SU-DHL-6 (cell line): Measurements from ENCODE around the gene PRKD2.
"Not testable (repeated sequence)": the region's sequence is repeated elsewhere in the genome, so short reads cannot be mapped to it uniquely, and the experiment has no call there.

Experiments used
- H2AFZ ChIP-seq: fragments of 200-600 bp; sonication (generic); 2 replicates; pipeline ENCODE4 v1.6.1; 2014; ENCODE audit warnings: low read depth, mild to moderate bottlenecking, moderate library complexity, mixed read lengths, antibody characterized with exemption, low read length; ENCODE audit not compliant: severe bottlenecking
- H3F3A ChIP-seq: fragments of 200-600 bp; shearing (Covaris generic); 2 replicates; pipeline ENCODE4 v1.6.0; 2016; ENCODE audit warnings: antibody characterized with exemption, mild to moderate bottlenecking; ENCODE audit not compliant: insufficient read depth
- H3K27ac ChIP-seq: fragments of 200-600 bp; sonication (generic); 2 replicates; pipeline ENCODE4 v1.5.1; 2016; ENCODE audit warnings: low read depth, mild to moderate bottlenecking, low read length, moderate library complexity, mixed read lengths
- H3K27me3 ChIP-seq: fragments of 200-600 bp; sonication (generic), shearing (Covaris generic); 2 replicates; pipeline ENCODE4 v1.6.0; 2014; ENCODE audit warnings: mild to moderate bottlenecking, low read length
- H3K36me3 ChIP-seq: fragments of 200-600 bp; sonication (generic); 2 replicates; pipeline ENCODE4 v1.6.1; 2014; ENCODE audit warnings: mild to moderate bottlenecking, low read length, mixed read lengths
- H3K4me2 ChIP-seq: fragments of 300-600, 200-600 bp; shearing (Covaris generic), sonication (generic); 2 replicates; pipeline ENCODE4 v1.6.0; 2014; ENCODE audit warnings: low read length, low read depth, mild to moderate bottlenecking; ENCODE audit not compliant: poor library complexity, severe bottlenecking
- H3K4me3 ChIP-seq: fragments of 200-600 bp; sonication (generic); 2 replicates; pipeline ENCODE4 v1.5.1; 2014; ENCODE audit warnings: antibody characterized with exemption, low read length, mild to moderate bottlenecking, mixed read lengths; ENCODE audit not compliant: insufficient read depth, poor library complexity, severe bottlenecking
- H3K79me2 ChIP-seq: fragments of 200-600 bp; sonication (generic); 2 replicates; pipeline ENCODE4 v1.6.1; 2014; ENCODE audit warnings: mild to moderate bottlenecking, low read length, moderate library complexity; ENCODE audit not compliant: insufficient read depth
- H3K9ac ChIP-seq: fragments of 200-600 bp; sonication (generic); 2 replicates; pipeline ENCODE4 v1.7.0; 2014; ENCODE audit warnings: mild to moderate bottlenecking, low read length
- H3K9me2 ChIP-seq: fragments of 200-600 bp; sonication (generic); replicated peaks from 2 replicates; pipeline ENCODE4 v1.6.1; 2014; ENCODE audit warnings: low read length; ENCODE audit not compliant: insufficient read depth
- H3K9me3 ChIP-seq: fragments of 200-600 bp; sonication (generic); 2 replicates; pipeline ENCODE4 v1.6.1; 2014; ENCODE audit warnings: low read length, mixed read lengths; ENCODE audit not compliant: insufficient read depth
- H4K20me1 ChIP-seq: fragments of 200-600 bp; sonication (generic); 2 replicates; pipeline ENCODE4 v1.6.1; 2014; ENCODE audit warnings: low read depth, mild to moderate bottlenecking, antibody characterized with exemption, low read length, moderate library complexity, mixed read lengths
- CTCF ChIP-seq: fragments of 200-600 bp; sonication (generic); IDR thresholded peaks from one replicate; pipeline ENCODE4 v1.5.1; 2017; ENCODE audit warnings: antibody characterized with exemption, mild to moderate bottlenecking, low read length, moderate library complexity; ENCODE audit not compliant: insufficient read depth, poor library complexity, severe bottlenecking
- EZH2phosphoT487 ChIP-seq: fragments of 200-600 bp; sonication (generic), shearing (Covaris generic); conservative IDR thresholded peaks from 2 replicates; pipeline ENCODE4 v1.6.1; 2018; ENCODE audit warnings: mild to moderate bottlenecking, antibody characterized with exemption, low read length, moderate library complexity, mixed read lengths

Gene PRKD2

GRCh38 chr19:46630586-46631205 lies 86.2 kb downstream of the PRKD2 start:
- no peak for TF ChIP-seq CTCF
- no peak for TF ChIP-seq EZH2phosphoT487
- no peak overlapping the region for H3K27ac ChIP-seq
- no peaks in the 10 kb centered on the region for H3K79me2 ChIP-seq
- no peak overlapping the region for H3K4me2 ChIP-seq
- no peaks in the 10 kb centered on the region for H4K20me1 ChIP-seq
- no peak overlapping the region for H3K4me3 ChIP-seq
- H3K9ac ChIP-seq, result no peak overlapping the region
- H3K27me3 ChIP-seq, result no peaks in the 10 kb centered on the region
- no peaks in the 10 kb centered on the region for H3K9me3 ChIP-seq
- no peaks in the 10 kb centered on the region for H3K36me3 ChIP-seq
- H2AFZ ChIP-seq, result no peak overlapping the region
- no peaks in the 10 kb centered on the region for H3F3A ChIP-seq
- H3K9me2 ChIP-seq, result no peaks in the 10 kb centered on the region

- H3K27ac ChIP-seq, result no peak overlapping the region
- no peak overlapping the region for H3K4me2 ChIP-seq
- H3K9me3 ChIP-seq, result no peaks in the 10 kb centered on the region
- H4K20me1 ChIP-seq, result no peaks in the 10 kb centered on the region
- no peak overlapping the region for H3K9ac ChIP-seq
- H3F3A ChIP-seq, result no peaks in the 10 kb centered on the region
- H3K9me2 ChIP-seq, result no peaks in the 10 kb centered on the region
- H2AFZ ChIP-seq, result no peak overlapping the region
- H3K36me3 ChIP-seq, result no peaks in the 10 kb centered on the region
- no peak overlapping the region for H3K4me3 ChIP-seq
- TF ChIP-seq EZH2phosphoT487 (no peak), CTCF (no peak)
- H3K27me3 ChIP-seq, result no peaks in the 10 kb centered on the region
- no peaks in the 10 kb centered on the region for H3K79me2 ChIP-seq
These were observed 87.3 kb downstream of the PRKD2 start for GRCh38 chr19:46629546-46630025.

GRCh38 chr19:46628970-46629369 lies 87.9 kb downstream of the PRKD2 start:
- H4K20me1 ChIP-seq, H3K9ac ChIP-seq, H3K27me3 ChIP-seq, H3K4me2 ChIP-seq, H3K9me3 ChIP-seq, H3F3A ChIP-seq, H3K36me3 ChIP-seq, H3K9me2 ChIP-seq, H3K4me3 ChIP-seq, H3K27ac ChIP-seq, H3K79me2 ChIP-seq, H2AFZ ChIP-seq: not testable (repeated sequence)

- no peaks in the 10 kb centered on the region for H3K9me2 ChIP-seq
- no peaks in the 10 kb centered on the region for H3K9me3 ChIP-seq
- no peaks in the 10 kb centered on the region for H3K79me2 ChIP-seq
- no peaks in the 10 kb centered on the region for H4K20me1 ChIP-seq
- H3F3A ChIP-seq, result no peaks in the 10 kb centered on the region
- H2AFZ ChIP-seq, result no peak overlapping the region
- H3K27me3 ChIP-seq, result no peaks in the 10 kb centered on the region
- no peak overlapping the region for H3K4me3 ChIP-seq
- TF ChIP-seq EZH2phosphoT487 (no peak), CTCF (no peak)
- no peak overlapping the region for H3K4me2 ChIP-seq
- no peak overlapping the region for H3K27ac ChIP-seq
- H3K36me3 ChIP-seq, result no peaks in the 10 kb centered on the region
- no peak overlapping the region for H3K9ac ChIP-seq
These were observed 90.5 kb downstream of the PRKD2 start for GRCh38 chr19:46626446-46626845.
